Measurements from ENCODE around the gene PTH2. TPM values are rescaled to one million over a fixed set of nuclear protein-coding genes. Genes with fewer than 3 reads are reported as not detected.

The PTH2 gene
- total RNA-seq, 1 donor from 2014 or later: not detected

DNA sequence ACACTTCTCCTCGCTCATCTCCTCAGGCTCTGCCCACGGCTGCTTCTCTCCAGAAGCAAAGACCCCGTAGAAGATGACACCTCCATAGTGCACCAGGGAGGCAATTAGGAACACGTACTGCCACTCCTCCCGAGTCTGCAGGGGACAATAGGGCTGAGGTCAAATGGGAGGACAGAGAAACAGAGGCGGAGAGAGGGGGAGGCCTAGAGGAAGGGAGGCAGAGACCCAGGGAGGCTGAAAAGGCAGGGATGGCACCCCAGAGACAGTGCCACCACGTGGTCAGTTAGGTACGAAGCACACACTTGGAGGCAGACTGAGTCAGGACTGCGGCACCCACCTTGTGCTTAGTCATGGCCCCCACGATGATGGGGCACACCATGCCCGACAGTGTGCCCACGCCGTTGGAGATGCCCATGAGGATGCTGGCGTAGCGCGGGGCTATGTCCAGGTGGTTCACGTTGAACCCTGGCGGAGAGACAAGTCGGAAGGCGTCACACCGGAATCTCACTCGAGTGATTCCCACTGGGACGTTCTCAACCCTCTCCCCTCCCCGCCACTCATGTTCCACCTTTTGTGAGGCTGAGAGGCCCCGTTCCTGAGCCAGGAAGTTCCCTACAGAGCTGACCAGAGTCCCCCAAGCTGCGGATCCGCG, 7.6 kb upstream of the PTH2 start:
- ATAC-seq: peak; percentile 6

DNA sequence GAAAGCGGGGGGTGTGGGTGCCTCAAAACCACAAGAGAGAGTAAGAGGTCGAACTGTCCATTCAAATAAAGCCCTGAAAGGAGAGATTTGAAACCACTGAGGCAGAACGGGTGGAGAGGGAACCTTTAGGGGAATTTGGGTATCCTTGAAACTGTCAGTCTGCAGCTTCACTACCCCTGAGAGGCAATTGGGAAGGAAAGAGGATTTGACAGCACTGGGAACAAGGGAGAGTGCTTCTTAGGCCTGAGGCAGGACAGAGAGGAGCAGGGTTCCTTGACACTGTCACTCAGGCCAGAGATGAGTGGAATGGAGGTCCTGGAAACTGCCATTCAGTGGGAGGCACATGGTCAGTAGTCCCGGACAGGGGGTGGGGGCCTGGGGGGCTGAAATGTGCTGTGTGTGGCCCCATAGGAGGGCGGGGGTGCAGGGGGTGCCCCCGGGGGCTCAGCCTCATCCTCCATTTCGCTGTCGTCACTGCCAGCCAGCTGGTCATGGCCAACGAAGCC, 7.0 kb upstream of the PTH2 start:
- no peak for ATAC-seq

DNA sequence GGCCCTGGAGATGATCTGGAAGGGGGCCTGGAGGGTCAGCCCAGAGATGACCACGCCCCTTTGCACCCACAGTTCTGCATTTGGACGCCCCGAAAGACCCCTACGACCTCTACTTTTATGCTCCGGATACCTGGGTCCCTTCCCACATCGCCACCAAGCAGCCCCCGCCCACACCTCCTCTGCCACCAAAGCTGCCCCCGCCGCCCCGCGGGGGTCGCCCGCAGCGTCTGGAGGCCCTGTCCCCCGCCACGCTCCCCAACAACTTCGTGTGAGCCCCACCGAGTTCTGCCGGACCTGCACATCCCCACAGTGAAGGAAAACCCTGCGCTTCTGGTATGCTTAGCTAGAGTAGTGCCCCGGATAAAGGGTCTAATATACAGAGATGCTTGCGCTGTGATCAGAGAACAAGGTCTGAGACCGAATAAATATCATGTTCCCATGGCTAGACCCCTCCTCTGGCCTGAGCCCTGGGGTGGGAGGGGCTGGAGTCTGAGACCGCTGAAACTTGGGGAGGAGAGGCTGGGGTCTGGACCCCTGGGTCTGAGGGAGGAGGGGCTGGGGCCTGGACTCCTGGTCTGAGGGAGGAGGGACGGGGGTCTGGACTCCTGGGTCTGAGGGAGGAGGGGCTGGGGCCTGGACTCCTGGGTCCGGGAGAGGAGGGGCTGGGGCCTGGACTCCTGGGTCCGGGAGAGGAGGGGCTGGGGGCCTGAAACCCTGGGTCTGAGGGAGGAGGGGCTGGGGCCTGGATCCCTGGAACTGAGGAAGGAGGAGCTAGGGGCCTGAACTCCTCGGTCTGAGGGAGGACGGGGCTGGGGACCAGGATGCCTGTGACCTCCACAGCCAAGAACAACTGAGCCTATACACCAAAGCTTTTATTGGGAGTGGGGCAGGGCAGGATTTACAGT, 5.6 kb upstream of the PTH2 start:
- no peak for ATAC-seq

DNA sequence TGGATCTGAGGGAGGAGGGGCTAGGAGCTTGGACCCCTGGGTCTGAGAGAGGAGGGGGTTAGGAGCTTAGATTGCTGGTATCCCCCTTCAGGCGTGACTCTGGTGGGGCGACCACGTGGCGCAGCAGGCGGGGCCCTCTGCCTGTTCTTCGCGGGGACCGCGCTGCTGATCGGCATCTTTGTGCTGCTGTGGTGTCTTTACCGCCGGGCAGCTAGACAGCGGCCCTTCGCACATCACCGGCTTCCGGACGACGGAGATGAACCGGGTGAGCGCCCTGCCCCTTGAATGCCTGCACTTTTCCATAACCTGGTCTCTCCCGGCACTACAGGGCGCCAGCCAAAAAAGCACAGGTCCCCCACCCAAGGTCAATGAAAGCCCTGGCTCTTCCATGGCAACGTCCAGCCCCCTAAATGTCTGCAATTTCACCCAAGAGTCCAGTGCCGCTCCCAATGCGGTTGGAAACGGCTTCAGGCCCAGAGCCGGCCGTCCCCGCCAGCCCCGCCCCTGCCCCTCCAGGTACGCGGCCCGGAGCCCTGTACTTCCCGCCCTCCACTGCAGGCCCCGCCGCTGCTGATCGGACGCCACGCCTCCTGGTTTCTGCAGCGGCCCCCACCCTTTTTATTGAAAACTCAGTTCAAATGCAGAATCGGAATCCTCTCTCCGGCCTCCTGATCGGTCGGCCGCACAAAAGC, 4.8 kb upstream of the PTH2 start:
- no peak for ATAC-seq

DNA sequence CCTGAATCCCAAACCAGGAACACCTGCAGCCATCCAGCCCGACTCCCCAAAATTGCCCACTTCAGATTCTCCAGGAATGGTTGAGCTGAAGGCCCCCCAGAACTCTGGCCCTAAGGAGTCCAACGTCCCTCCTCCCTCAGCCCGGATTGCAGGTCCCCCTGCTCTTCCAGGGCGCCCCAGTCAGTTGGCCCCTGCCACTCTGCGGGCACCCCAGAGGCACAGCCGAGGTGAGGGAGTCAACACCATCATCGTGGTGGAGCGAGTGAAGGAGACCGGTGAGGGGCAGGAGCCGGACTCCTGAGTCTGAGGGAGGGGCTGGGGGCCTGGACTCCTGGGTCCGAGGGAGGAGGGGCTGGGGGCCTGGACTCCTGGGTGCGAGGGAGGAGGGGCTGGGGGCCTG, 4.1 kb upstream of the PTH2 start:
- no peak for ATAC-seq

DNA sequence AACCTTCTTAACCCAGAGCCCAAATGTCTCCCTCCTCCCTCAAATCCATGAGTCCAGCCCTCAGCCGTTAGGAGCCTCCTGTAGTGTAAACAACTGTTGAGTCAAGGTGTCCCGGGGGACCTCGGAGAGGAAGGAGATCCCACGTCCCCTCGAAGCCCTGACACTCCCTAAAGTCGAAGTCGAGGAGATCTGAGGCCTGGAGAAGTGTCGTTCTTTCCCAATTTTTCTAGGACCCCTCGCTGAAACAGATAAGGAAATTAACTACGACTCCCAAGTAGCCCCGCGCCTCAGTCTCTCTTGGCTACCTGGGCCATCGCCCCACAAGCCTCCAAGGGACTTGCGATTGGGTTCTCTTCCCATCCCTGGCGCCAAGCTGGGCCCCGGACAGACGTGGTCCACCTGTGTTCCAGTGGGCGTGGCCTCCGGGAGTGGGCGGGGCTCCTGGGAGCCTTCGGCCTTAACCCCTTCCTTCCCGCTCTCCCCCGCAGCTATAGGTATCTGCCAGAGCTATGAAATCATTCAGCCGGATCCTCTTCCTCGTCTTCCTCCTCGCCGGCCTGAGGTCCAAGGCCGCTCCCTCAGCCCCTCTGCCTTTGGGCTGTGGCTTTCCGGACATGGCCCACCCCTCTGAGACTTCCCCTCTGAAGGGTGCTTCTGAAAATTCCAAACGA, 2.8 kb upstream of the PTH2 start:
- ATAC-seq: no peak

DNA sequence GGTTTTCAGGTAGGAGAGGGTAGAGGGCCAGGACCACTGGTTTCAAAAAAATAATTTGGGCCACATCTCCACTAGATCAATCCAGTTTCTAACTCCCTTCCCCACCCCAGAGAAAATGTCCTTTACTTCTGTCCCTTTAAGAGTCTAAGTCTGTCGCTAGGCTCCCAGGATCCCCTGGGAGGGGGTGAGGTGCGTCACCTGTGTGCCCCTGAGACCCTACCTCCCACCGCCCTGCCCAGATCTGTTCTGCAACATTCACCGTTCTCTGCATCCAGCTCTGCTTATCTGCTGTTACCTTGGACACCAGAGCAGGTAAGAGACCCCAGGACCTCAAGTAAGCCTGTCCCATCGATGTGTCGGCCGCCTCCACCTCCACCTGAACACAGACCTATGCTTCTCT, 1.9 kb upstream of the PTH2 start, which contains the start of gene GFY:
TSS of gene GFY (plus strand) at position 211 of the 400 bp plus-strand sequence. CDS start 1,043 bp downstream, outside the sequence.
- ATAC-seq: no peak

DNA sequence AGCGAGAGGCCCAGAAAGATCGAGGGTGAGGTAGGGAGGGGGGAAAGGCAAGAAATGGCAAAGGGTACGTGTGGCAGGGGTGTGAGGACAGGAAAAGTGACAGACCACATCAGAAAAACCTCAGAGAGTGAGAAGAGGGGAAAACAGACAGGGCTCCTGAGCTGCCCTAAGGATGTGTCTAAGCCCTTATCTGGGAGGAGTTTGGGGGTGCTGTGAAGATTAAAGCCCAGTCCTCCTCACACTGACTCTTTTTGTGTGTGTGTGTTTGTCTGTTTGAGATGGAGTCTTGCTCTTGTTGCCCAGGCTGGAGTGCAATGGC, 703 bp upstream of the PTH2 start:
- ATAC-seq: no peak

DNA sequence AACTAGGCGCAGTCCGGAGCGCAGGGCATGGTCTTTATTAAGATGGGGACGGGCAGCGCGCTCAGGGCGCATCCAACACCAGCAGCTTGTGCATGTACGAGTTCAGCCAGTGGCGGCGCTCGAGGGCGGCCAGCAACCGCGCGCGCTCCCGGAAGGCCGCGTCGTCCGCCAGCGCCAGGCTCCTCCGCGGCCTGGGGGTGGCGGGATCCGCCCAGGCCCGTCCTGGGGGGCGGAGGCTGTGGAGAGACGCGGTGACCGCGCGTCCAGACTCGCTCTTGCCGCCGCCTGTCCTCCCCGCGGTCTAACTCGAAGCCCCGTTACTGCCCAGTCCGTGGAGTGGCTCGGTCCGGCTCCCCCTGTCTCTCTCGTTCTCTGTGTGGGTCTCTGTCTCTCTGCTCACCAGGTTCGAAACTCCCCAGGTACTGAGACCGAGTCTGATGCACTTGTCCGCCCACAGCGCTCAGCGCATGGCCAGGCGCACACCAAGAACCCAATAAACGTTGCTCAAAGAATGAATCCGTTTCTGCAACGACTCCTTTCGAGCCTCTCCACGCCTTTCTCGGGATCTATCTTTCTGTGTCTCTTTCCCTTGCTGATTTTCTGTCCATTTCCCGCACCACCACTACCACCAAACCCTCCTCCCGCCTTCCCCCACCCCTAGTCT, 702 bp downstream of the PTH2 start:
- ATAC-seq: peak; percentile 54

DNA sequence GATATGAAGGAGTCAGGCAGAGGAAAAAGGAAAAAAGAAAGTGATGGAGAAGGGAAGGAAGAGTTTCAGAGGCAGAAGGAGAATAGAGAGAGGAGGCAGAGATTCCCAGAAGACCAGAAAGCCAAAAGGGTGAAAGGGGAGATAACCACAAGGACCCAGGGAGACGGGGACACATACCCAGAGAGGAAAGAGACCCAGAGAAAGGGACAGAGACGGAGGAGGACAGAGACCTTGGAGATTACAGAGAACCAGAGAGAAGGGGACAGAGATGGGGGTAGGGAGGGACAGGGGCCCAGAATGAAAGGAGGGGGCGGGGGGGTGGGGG, 1.4 kb downstream of the PTH2 start:
- no peak for ATAC-seq

DNA sequence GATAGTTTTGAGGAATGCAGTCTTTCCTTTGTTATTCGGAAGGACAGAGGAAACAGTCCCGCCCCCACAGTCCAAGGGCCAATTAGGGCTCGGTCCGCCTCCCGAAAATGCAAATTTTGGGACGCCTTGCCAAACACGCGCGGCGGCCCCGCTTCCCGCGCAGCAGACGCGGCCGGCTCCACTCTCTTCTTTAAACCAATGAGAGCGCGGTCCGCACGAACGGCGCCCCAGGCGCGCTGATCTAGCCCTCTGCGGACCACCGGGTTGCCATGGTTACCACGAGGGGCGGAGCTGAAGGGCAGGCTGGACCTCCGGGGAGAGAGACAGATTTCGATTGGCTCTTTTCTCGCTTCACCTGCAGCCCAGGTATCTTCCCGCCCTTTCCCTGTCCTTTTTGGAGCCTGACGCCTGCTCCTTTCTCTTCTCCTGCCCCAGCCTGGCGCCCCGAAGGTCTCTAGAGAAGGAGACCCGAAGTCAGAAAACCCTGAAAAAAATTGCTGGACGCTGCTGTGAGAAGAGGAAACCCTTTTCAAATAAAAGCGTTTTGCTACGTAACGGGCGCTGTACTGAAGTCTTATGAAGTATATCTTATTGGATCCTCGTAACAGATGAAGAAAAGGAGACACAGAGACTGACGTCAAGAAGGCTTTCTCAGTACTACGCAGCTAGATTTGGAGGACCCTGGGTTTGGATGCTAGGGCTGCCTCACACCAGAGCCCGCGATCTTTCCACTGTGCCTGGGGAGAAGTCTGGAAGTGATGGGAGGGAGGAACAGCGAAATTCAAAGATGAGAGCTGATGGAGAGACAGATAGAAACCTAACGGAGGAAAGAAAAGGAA, 2.0 kb downstream of the PTH2 start:
- ATAC-seq: peak; percentile 50

DNA sequence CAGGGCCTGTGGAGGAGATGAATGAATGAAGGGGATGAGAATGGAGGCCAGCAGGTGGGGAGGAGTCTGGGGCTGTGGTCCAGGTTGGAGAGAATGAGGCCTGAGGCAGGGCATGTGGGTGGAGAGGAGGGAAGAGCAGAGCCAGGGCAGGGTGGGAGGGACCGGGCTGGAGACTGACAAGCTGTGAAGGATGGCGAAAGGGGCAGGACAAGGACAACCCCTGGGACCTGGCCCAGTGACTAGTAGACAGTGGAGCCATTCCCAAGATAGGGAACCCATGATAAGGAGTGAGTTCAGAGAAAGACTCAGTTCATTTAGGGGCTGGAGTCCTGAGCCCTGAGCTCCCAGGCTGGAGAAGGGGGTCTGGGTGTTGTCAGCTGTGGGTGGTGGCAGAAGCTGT, 3.0 kb downstream of the PTH2 start:
- ATAC-seq: no peak

DNA sequence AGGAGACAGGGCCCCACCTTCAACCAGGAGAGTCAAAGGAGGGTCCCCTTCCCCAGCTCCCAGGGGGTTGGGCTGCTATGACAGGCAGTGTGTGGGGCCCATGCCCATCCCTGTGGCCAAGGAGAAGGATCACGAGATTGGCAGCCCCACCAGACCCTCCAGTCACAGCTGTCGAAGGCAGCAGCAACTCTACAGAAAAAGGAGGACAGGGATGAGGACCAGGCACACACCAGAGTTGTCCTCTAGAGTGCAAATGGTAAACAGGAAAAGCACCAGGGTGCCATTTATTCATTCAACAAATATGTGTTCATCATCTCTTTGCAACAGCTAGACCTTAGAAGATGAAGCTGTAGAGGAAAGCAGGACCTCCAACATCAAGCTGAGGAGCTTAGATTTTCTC, 4.1 kb downstream of the PTH2 start:
- no peak for ATAC-seq

DNA sequence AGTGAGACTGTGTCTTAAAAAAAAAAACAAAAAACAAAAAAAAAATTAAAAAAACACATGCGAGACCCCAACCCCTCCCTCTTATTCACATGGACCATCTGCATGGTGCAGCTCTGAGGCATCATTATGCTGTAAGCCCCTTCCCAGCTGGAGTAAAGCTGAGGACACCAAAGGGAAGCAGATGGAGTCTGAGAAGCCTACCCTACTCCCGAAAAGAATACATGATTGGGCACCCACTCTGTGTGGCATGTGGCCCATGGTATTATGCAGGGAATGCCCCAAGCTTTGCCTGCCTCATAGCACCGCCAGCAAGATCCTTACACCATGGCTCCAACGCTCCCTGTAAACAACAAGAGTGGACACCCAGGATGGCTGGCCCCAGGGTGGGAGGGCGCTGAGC, 4.7 kb downstream of the PTH2 start:
- ATAC-seq: no peak

DNA sequence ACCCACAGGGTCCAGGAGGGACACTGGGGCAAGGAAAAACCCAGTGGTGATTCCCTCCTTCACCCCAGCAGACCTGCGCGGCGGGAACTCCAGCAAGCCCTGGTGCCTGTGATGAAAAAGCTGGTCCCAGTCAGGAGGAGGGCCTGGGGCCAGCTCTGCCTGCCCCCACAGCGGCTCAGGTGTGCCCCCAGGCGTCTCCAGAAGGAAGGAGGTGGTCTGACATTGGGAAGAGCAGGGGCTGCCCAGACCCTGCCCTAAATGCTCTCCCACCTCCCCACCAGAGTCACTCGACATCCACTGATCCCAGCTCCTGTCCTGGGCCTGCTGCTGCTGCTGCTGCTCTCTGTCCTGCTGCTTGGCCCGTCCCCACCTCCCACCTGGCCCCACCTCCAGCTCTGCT, 6.2 kb downstream of the PTH2 start:
- no peak for ATAC-seq

DNA sequence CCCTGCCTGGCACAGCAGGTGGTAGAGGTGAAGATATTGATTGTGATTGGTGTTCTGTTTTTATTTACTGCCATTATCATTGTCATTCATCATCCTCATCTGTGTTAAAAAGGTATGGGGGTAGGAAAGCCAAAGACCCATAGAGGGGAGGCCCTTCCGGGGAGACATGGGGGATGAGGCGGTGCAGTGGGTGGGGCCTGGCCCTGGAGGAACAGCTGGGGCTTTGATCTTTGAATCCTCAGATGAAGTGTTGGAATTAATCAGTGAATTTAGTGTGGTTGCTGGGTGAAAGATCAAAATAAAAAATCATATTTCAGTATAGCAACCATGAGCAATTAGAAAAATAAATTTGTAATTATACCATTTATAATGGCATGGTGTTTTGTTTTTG, 7.4 kb downstream of the PTH2 start:
- no peak for ATAC-seq

DNA sequence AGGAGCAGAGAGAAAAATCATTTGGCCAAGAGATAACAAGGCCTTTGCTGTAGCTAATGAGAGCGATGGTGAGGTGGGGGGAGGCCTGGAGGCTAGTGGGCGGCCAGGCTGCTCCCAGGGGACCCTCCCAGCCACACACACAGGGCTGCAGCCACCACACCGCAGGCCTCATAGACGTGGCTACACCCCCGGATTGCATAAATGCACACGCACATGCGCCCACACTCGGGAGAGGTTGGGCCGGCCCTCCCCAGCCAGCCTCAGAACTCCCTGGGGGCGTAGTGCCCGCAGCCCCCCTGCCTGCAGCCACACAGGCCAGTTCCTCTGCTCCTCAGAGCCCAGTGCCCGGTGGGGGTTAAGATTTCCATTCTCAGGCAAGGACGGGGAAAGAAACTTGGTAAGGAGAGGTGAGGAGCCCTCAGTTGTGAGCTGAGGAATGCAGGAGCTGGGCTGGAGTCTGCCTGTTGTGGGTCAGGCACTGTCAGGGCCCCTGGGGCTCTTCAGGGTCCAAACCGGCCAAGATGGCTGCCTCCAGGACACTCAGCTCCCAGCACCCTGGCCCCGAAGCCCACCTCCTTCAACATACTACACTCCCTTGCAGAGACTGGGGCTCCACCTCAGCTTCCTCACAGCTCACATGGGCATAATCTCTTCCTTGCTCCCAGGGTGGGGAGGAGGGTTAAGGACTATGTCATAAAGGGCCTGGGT, 8.0 kb downstream of the PTH2 start:
- no peak for ATAC-seq

DNA sequence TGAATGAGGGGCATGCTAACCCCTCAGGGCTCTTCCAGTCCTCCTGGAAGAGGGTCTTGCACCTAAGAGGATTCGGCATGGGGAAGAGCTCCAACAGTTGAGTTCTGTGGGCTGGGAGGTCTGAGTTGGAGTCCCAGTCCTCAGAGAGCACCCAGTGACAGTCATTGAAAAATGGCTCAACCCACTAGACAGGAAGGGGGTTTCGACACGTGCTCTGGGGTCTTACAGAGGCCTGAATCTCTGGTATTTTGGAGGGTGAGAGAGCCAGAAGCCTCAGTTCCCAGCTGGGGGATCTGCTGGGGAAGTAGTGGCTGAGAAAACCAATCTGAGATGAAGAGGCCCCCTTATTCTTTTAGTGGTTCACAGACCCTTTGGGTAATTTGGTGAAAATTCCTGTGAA, 9.0 kb downstream of the PTH2 start:
- no peak for ATAC-seq

DNA sequence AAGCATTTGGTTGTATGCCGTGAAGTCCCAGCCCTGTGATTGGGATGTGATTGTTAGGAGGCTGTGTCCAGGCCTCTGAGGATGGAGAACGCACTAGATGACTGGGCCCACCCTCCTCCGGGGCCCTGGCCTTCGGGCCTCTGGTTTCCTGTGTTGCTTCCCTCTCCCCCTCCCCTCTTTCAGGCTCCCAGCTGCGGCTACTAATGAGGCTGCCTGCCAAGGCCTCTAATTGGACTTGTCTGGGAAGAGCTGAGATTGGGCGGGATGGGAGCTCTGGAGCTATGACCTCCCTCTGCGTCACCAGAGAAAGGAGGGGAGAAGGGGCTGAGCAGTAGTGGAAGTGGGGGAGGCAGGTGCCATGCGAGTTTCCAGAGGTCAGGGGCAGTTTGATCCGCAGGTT, 9.9 kb downstream of the PTH2 start:
- no peak for ATAC-seq

DNA sequence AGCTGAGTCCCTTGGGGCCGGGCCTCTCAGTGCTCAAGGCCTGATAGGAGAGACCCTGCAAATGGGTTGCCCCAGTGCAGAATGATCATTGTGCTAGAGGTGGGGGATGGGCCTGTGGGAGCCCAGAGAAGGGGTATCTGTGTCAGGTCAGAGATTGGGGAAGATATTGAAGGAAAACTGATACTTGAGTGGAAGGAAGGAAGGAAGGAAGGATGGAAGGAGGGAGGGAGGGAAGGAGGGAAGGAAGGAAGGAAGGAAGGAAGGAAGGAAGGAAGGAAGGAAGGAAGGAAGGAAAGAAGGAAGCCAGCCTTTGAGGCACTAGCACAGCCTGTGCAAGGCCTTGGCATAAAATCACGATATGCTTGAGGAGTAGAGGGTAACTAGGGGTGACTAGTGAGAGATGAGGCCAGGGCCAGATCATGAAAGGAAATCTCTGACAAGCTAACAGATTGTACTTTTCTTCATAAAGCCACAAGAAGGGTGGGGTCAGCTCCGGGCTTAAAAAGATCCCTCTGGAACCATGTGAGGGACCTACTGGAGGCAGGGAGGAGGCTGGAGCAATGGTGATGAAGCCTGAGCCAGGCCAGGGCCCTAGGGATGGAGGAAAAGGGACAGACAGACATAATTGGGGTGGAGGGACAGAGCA, 11.4 kb downstream of the PTH2 start:
- ATAC-seq: no peak
